Fibroblast of the conjunctiva (primary cell): ENCODE data around the gene LRP1.

Experiments
- DNase-seq: peaks from one replicate; pipeline ENCODE4 v3.0.0-alpha.2; 2010; ENCODE audit warnings: low read depth

The LRP1 gene

GRCh38 chr12:57195611-57196371 lies 67.5 kb downstream of the LRP1 start:
- no peak for DNase-seq

- no peak for DNase-seq
These were observed 68.2 kb downstream of the LRP1 start for GRCh38 chr12:57196439-57196838.

- no peak for DNase-seq
These were observed 68.7 kb downstream of the LRP1 start for GRCh38 chr12:57196956-57197355.

GRCh38 chr12:57198329-57198728 lies 70.0 kb downstream of the LRP1 start:
- no peak for DNase-seq

GRCh38 chr12:57199191-57199590 lies 70.9 kb downstream of the LRP1 start:
- DNase-seq: no peak

- no peak for DNase-seq
These were observed 72.2 kb downstream of the LRP1 start for GRCh38 chr12:57200497-57200896.

GRCh38 chr12:57201219-57201618 lies 72.9 kb downstream of the LRP1 start:
- no peak for DNase-seq

GRCh38 chr12:57201631-57202030 lies 73.3 kb downstream of the LRP1 start:
- no peak for DNase-seq

- no peak for DNase-seq
These were observed 74.0 kb downstream of the LRP1 start for GRCh38 chr12:57202321-57202720.

- DNase-seq: no peak
These were observed 74.9 kb downstream of the LRP1 start for GRCh38 chr12:57203201-57203600.

GRCh38 chr12:57203791-57204190 lies 75.5 kb downstream of the LRP1 start:
- no peak for DNase-seq

- DNase-seq: no peak
These were observed 76.2 kb downstream of the LRP1 start for GRCh38 chr12:57204454-57204853.

GRCh38 chr12:57205186-57205585 lies 76.9 kb downstream of the LRP1 start:
- DNase-seq: no peak

GRCh38 chr12:57205931-57206330 lies 77.6 kb downstream of the LRP1 start:
- no peak for DNase-seq

GRCh38 chr12:57207731-57208630 lies 79.7 kb downstream of the LRP1 start:
- no peak for DNase-seq

- DNase-seq: no peak
These were observed 80.5 kb downstream of the LRP1 start for GRCh38 chr12:57208631-57209282.

- no peak for DNase-seq
These were observed 81.6 kb downstream of the LRP1 start for GRCh38 chr12:57209916-57210315.

- DNase-seq: no peak
These were observed 82.2 kb downstream of the LRP1 start for GRCh38 chr12:57210461-57210860.

GRCh38 chr12:57210926-57211692 lies 82.8 kb downstream of the LRP1 start:
- DNase-seq: no peak

- no peak for DNase-seq
These were observed 83.8 kb downstream of the LRP1 start for GRCh38 chr12:57211791-57212700.

GRCh38 chr12:57212701-57213057 lies 84.4 kb downstream of the LRP1 start:
- DNase-seq: no peak
